ENCODE results near the gene CLDN20. TPM values are rescaled to one million over a fixed set of nuclear protein-coding genes. Genes with fewer than 3 reads are reported as not detected.
"Not testable (repeated sequence)": the region's sequence is repeated elsewhere in the genome, so short reads cannot be mapped to it uniquely, and the experiment has no call there.

The CLDN20 gene
- polyA plus RNA-seq: not detected

- Histone ChIP-seq H3K4me1 (ENCODE audit: control insufficient read depth in 2 of 2, insufficient read depth in 2 of 2, low read length in 1 of 2) (peaks cover 0 to 2% of the 10 kb centered on the region in 2 donors), H3K9me3 (ENCODE audit: control insufficient read depth in 2 of 2, insufficient read depth in 1 of 2, low read depth in 1 of 2, low read length in 1 of 2) (no peaks in the 10 kb centered on the region), H3K4me3 (ENCODE audit: low read depth in 1 of 2, low read length in 2 of 2) (no peak within 1 kb of the TSS), H3K27ac (ENCODE audit: low read depth in 2 of 2, low read length in 1 of 2) (peak within 1 kb of the TSS in 1 of 2 donors; percentile 85), H3K36me3 (ENCODE audit: control insufficient read depth in 2 of 2, insufficient read depth in 2 of 2, low read length in 1 of 2) (peaks cover 4 to 8% of the 10 kb centered on the region in 2 donors), H3K27me3 (ENCODE audit: control insufficient read depth in 1 of 2, insufficient read depth in 2 of 2, low read length in 2 of 2) (no peaks in the 10 kb centered on the region)
- WGBS, 2 donors: 87 to 90% methylated on average over 10 of the region's 10 CpGs
Measured at GRCh38 chr6:155263373-155264063, at the start of gene CLDN20. CLDN20 (plus strand) TSS chr6:155264013; CDS start chr6:155275720, 11,707 bp downstream.

- Histone ChIP-seq H3K9me3 (ENCODE audit: control insufficient read depth in 2 of 2, insufficient read depth in 1 of 2, low read depth in 1 of 2, low read length in 1 of 2) (no peaks in the 10 kb centered on the region), H3K27me3 (ENCODE audit: control insufficient read depth in 1 of 2, insufficient read depth in 2 of 2, low read length in 2 of 2) (no peaks in the 10 kb centered on the region), H3K27ac (ENCODE audit: low read depth in 2 of 2, low read length in 1 of 2) (no peak overlapping the region), H3K36me3 (ENCODE audit: control insufficient read depth in 2 of 2, insufficient read depth in 2 of 2, low read length in 1 of 2) (no peaks in the 10 kb centered on the region), H3K4me3 (ENCODE audit: low read depth in 1 of 2, low read length in 2 of 2) (no peak overlapping the region), H3K4me1 (ENCODE audit: control insufficient read depth in 2 of 2, insufficient read depth in 2 of 2, low read length in 1 of 2) (peaks cover 2 to 21% of the 10 kb centered on the region in 2 donors)
- WGBS, 2 donors: 81 to 84% methylated on average over 4 of the region's 4 CpGs
Measured at GRCh38 chr6:155215906-155216305, 47.9 kb upstream of the CLDN20 start.

- 37 to 47% methylated on average over 11 of the region's 11 CpGs for WGBS, 2 donors
- Histone ChIP-seq H3K4me3 (ENCODE audit: low read depth in 1 of 2, low read length in 2 of 2) (no peak overlapping the region), H3K36me3 (ENCODE audit: control insufficient read depth in 2 of 2, insufficient read depth in 2 of 2, low read length in 1 of 2) (no peaks in the 10 kb centered on the region), H3K27ac (ENCODE audit: low read depth in 2 of 2, low read length in 1 of 2) (peak overlapping the region in 1 of 2 donors; percentile 29), H3K4me1 (ENCODE audit: control insufficient read depth in 2 of 2, insufficient read depth in 2 of 2, low read length in 1 of 2) (peaks cover 2 to 21% of the 10 kb centered on the region in 2 donors), H3K9me3 (ENCODE audit: control insufficient read depth in 2 of 2, insufficient read depth in 1 of 2, low read depth in 1 of 2, low read length in 1 of 2) (no peaks in the 10 kb centered on the region), H3K27me3 (ENCODE audit: control insufficient read depth in 1 of 2, insufficient read depth in 2 of 2, low read length in 2 of 2) (no peaks in the 10 kb centered on the region)
Measured at GRCh38 chr6:155216312-155217046, 47.3 kb upstream of the CLDN20 start.

- 92% methylated on average over 14 to 20 of the region's 20 CpGs for WGBS, 2 donors
- not testable (repeated sequence) for H3K27me3 ChIP-seq (ENCODE audit: control insufficient read depth in 1 of 2, insufficient read depth in 2 of 2, low read length in 2 of 2); H3K27ac ChIP-seq (ENCODE audit: low read depth in 2 of 2, low read length in 1 of 2); H3K4me3 ChIP-seq (ENCODE audit: low read depth in 1 of 2, low read length in 2 of 2); H3K36me3 ChIP-seq (ENCODE audit: control insufficient read depth in 2 of 2, insufficient read depth in 2 of 2, low read length in 1 of 2); H3K9me3 ChIP-seq (ENCODE audit: control insufficient read depth in 2 of 2, insufficient read depth in 1 of 2, low read depth in 1 of 2, low read length in 1 of 2)
- peaks cover 2 to 15% of the 10 kb centered on the region in 2 donors for H3K4me1 ChIP-seq (ENCODE audit: control insufficient read depth in 2 of 2, insufficient read depth in 2 of 2, low read length in 1 of 2)
Measured at GRCh38 chr6:155218711-155219110, 45.1 kb upstream of the CLDN20 start.

- Histone ChIP-seq H3K4me1 (ENCODE audit: control insufficient read depth in 2 of 2, insufficient read depth in 2 of 2, low read length in 1 of 2) (peaks cover 2 to 9% of the 10 kb centered on the region in 2 donors), H3K36me3 (ENCODE audit: control insufficient read depth in 2 of 2, insufficient read depth in 2 of 2, low read length in 1 of 2) (no peaks in the 10 kb centered on the region), H3K27me3 (ENCODE audit: control insufficient read depth in 1 of 2, insufficient read depth in 2 of 2, low read length in 2 of 2) (no peaks in the 10 kb centered on the region), H3K4me3 (ENCODE audit: low read depth in 1 of 2, low read length in 2 of 2) (no peak overlapping the region), H3K27ac (ENCODE audit: low read depth in 2 of 2, low read length in 1 of 2) (peak overlapping the region in 1 of 2 donors; percentile 47), H3K9me3 (ENCODE audit: control insufficient read depth in 2 of 2, insufficient read depth in 1 of 2, low read depth in 1 of 2, low read length in 1 of 2) (no peaks in the 10 kb centered on the region)
- WGBS, 2 donors: 78 to 80% methylated on average over 7 of the region's 7 CpGs
Measured at GRCh38 chr6:155219299-155219698, 44.5 kb upstream of the CLDN20 start.

- H3K4me3 ChIP-seq (ENCODE audit: low read depth in 1 of 2, low read length in 2 of 2): no peak overlapping the region
- H3K27ac ChIP-seq (ENCODE audit: low read depth in 2 of 2, low read length in 1 of 2): peak overlapping the region; percentile 47 to 74
Measured at GRCh38 chr6:155219858-155220301, 43.9 kb upstream of the CLDN20 start.

GRCh38 chr6:155221086-155221485 is 42.7 kb upstream of the CLDN20 start:
- H3K27me3 ChIP-seq (ENCODE audit: control insufficient read depth in 1 of 2, insufficient read depth in 2 of 2, low read length in 2 of 2): no peaks in the 10 kb centered on the region
- no peaks in the 10 kb centered on the region for H3K9me3 ChIP-seq (ENCODE audit: control insufficient read depth in 2 of 2, insufficient read depth in 1 of 2, low read depth in 1 of 2, low read length in 1 of 2)
- 82 to 87% methylated on average over 4 of the region's 4 CpGs for WGBS, 2 donors
- H3K4me1 ChIP-seq (ENCODE audit: control insufficient read depth in 2 of 2, insufficient read depth in 2 of 2, low read length in 1 of 2): peaks cover 2 to 9% of the 10 kb centered on the region in 2 donors
- H3K27ac ChIP-seq (ENCODE audit: low read depth in 2 of 2, low read length in 1 of 2): no peak overlapping the region
- H3K4me3 ChIP-seq (ENCODE audit: low read depth in 1 of 2, low read length in 2 of 2): no peak overlapping the region
- no peaks in the 10 kb centered on the region for H3K36me3 ChIP-seq (ENCODE audit: control insufficient read depth in 2 of 2, insufficient read depth in 2 of 2, low read length in 1 of 2)

More at GRCh38 chr6:155219858-155220301, 43.9 kb upstream of the CLDN20 start:
- 54 to 65% methylated on average over 5 of the region's 5 CpGs for WGBS, 2 donors
- H3K4me1 ChIP-seq (ENCODE audit: control insufficient read depth in 2 of 2, insufficient read depth in 2 of 2, low read length in 1 of 2): peaks cover 2 to 9% of the 10 kb centered on the region in 2 donors
- no peaks in the 10 kb centered on the region for H3K36me3 ChIP-seq (ENCODE audit: control insufficient read depth in 2 of 2, insufficient read depth in 2 of 2, low read length in 1 of 2)
- H3K9me3 ChIP-seq (ENCODE audit: control insufficient read depth in 2 of 2, insufficient read depth in 1 of 2, low read depth in 1 of 2, low read length in 1 of 2): no peaks in the 10 kb centered on the region
- no peaks in the 10 kb centered on the region for H3K27me3 ChIP-seq (ENCODE audit: control insufficient read depth in 1 of 2, insufficient read depth in 2 of 2, low read length in 2 of 2)

- Histone ChIP-seq H3K27me3 (ENCODE audit: control insufficient read depth in 1 of 2, insufficient read depth in 2 of 2, low read length in 2 of 2) (no peaks in the 10 kb centered on the region), H3K36me3 (ENCODE audit: control insufficient read depth in 2 of 2, insufficient read depth in 2 of 2, low read length in 1 of 2) (no peaks in the 10 kb centered on the region), H3K4me3 (ENCODE audit: low read depth in 1 of 2, low read length in 2 of 2) (no peak overlapping the region), H3K9me3 (ENCODE audit: control insufficient read depth in 2 of 2, insufficient read depth in 1 of 2, low read depth in 1 of 2, low read length in 1 of 2) (peaks cover 0 to 2% of the 10 kb centered on the region in 2 donors), H3K4me1 (ENCODE audit: control insufficient read depth in 2 of 2, insufficient read depth in 2 of 2, low read length in 1 of 2) (peaks cover 2 to 7% of the 10 kb centered on the region in 2 donors), H3K27ac (ENCODE audit: low read depth in 2 of 2, low read length in 1 of 2) (no peak overlapping the region)
- 92 to 95% methylated on average over 4 of the region's 4 CpGs for WGBS, 2 donors
Measured at GRCh38 chr6:155222506-155222905, 41.3 kb upstream of the CLDN20 start.

GRCh38 chr6:155223646-155224451 is 40.0 kb upstream of the CLDN20 start:
- no peaks in the 10 kb centered on the region for H3K27me3 ChIP-seq (ENCODE audit: control insufficient read depth in 1 of 2, insufficient read depth in 2 of 2, low read length in 2 of 2)
- H3K4me1 ChIP-seq (ENCODE audit: control insufficient read depth in 2 of 2, insufficient read depth in 2 of 2, low read length in 1 of 2): peaks cover 2 to 7% of the 10 kb centered on the region in 2 donors
- WGBS, 2 donors: 71 to 72% methylated on average over 12 of the region's 12 CpGs
- H3K36me3 ChIP-seq (ENCODE audit: control insufficient read depth in 2 of 2, insufficient read depth in 2 of 2, low read length in 1 of 2): no peaks in the 10 kb centered on the region
- no peak overlapping the region for H3K27ac ChIP-seq (ENCODE audit: low read depth in 2 of 2, low read length in 1 of 2)
- H3K4me3 ChIP-seq (ENCODE audit: low read depth in 1 of 2, low read length in 2 of 2): no peak overlapping the region
- H3K9me3 ChIP-seq (ENCODE audit: control insufficient read depth in 2 of 2, insufficient read depth in 1 of 2, low read depth in 1 of 2, low read length in 1 of 2): peaks cover 0 to 2% of the 10 kb centered on the region in 2 donors

Measured in esophagus (tissue), 2 donors.